Heart left ventricle (tissue), 13 donors: ENCODE results near the gene MCM5.

ENCODE experiments used
- CTCF ChIP-seq, 12 donors: fragments of 200-600 bp; sonication (generic) in 4 of 12; IDR thresholded peaks; one replicate each; pipeline versions ENCODE4 v1.5.0 to v1.8.0; 2018 to 2022; ENCODE audit warnings: antibody characterized with exemption in 12 of 12, mild to moderate bottlenecking in 5 of 12
- POLR2A ChIP-seq, 2 donors: fragments of 450-650 bp; IDR thresholded peaks; one replicate each; pipeline ENCODE4 v1.6.1; 2017; ENCODE audit warnings: antibody characterized with exemption in 2 of 2, mild to moderate bottlenecking in 2 of 2, moderate library complexity in 2 of 2
- donor health status: ischemic (EF 13 %, LVEDD 7.1; RV severe dilation, severe dysfunction).
- donor health status: DM: no; HTN: yes; CAD: no.
- donor health status: DM: no; HTN: no; CAD: no.
- donor health status: ischemic (EF 25% LVEDD 6.9; RV normal size, moderate dysfunction).
- donor health status: ischemic (EF 25% LVEDD 5.7; RV mildly dilated, moderate dysfunction).
- donor health status: ischemic (EF 35%, LVEDD 5.7; RV mildly dilated, moderate dysfunction).
- donor health status: nonischemic (EF 11% LVEDD 7.7; RV severe dilation, severe dysfunction).
- donor health status: DM: yes; HTN: yes; CAD: no.
- donor health status: PGD.
- donor health status: ischemic (EF 29% LVEDD 5.4; RV normal size, mild dysfunction).
- donor health status: nonischemic (EF 23%, LVEDD 6.1; RV moderate dilation, normal function).

GRCh38 chr22:35443790-35444684 lies 44.1 kb downstream of the MCM5 start:
- TF ChIP-seq CTCF (IDR thresholded peaks at IDR 0.05): no peak
- TF ChIP-seq POLR2A (IDR thresholded peaks at IDR 0.05): no peak
